NCI-H2171 (cell line): ENCODE results near the gene NPIPB5.
"Not testable (repeated sequence)": the region's sequence is repeated elsewhere in the genome, so short reads cannot be mapped to it uniquely, and the experiment has no call there.

Experiments used
- DNase-seq: peaks from one replicate; lab custom pipeline; 2025; lab: John Stamatoyannopoulos, UW

The NPIPB5 gene

GRCh38 chr16:22510591-22510990 is at the start of gene NPIPB5:
NPIPB5 (plus strand) TSS chr16:22510891; CDS start chr16:22513802, 2,911 bp downstream.
- not testable (repeated sequence) for DNase-seq

- not testable (repeated sequence) for DNase-seq
Measured at GRCh38 chr16:22468846-22469245, 41.8 kb upstream of the NPIPB5 start.

- not testable (repeated sequence) for DNase-seq
Measured at GRCh38 chr16:22537996-22538395, 27.3 kb downstream of the NPIPB5 start.

- not testable (repeated sequence) for DNase-seq
Measured at GRCh38 chr16:22544809-22545208, 34.1 kb downstream of the NPIPB5 start.

- DNase-seq = not testable (repeated sequence)
Measured at GRCh38 chr16:22546630-22547029, 35.9 kb downstream of the NPIPB5 start.

- DNase-seq = not testable (repeated sequence)
Measured at GRCh38 chr16:22547170-22547765, 36.6 kb downstream of the NPIPB5 start.

- not testable (repeated sequence) for DNase-seq
Measured at GRCh38 chr16:22549853-22550252, 39.2 kb downstream of the NPIPB5 start.

GRCh38 chr16:22551143-22551542 is 40.5 kb downstream of the NPIPB5 start:
- not testable (repeated sequence) for DNase-seq

- DNase-seq = not testable (repeated sequence)
Measured at GRCh38 chr16:22551651-22552050, 41.0 kb downstream of the NPIPB5 start.

- not testable (repeated sequence) for DNase-seq
Measured at GRCh38 chr16:22556759-22557158, 46.1 kb downstream of the NPIPB5 start.
